Adrenal gland (tissue), 5 donors: ENCODE measurements around the gene SAP30BP.

Experiments used
- POLR2A ChIP-seq, 2 donors: fragments of 450-650 bp; IDR thresholded peaks; one replicate each; pipeline ENCODE4 v1.6.1; 2017; ENCODE audit warnings: antibody characterized with exemption in 2 of 2, mild to moderate bottlenecking in 2 of 2, moderate library complexity in 1 of 2
- TF ChIP-seq, protein P1 (sequence below), 6 experiments: fragments of 450-650 bp in 4 of 6; fragments of 200-600 bp in 2 of 6; sonication (generic) in 1 of 6; IDR thresholded peaks; 1 replicate in 5 of 6; 2 replicates in 1 of 6; pipeline versions ENCODE4 v1.5.1 to v1.8.0; 2016 to 2021; ENCODE audit warnings: antibody characterized with exemption in 6 of 6, mild to moderate bottlenecking in 2 of 6, moderate library complexity in 1 of 6
- donor health status: DM: no; HTN: no; CAD: no.

DNA sequence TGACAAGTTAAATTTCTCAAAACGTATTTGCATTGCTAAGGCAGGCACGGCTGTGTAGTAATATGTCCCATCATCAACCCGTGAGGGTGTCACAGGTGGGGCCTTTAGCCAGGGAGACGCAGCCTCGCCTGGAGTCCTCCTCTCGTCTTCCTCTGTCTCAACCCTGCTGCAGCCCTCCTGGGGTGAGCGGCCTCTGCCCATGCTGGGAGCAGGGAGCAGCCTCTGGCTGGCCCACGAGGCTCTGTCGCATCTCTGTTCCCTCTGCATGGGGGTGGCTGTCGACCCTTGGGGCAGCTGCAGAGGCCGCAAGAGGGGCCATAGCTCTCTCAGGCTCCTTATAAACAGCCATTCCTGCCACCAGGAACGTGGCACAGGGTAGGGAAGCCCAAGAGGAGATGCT lies 34.7 kb upstream of the SAP30BP start:
- TF ChIP-seq, protein P1, sequence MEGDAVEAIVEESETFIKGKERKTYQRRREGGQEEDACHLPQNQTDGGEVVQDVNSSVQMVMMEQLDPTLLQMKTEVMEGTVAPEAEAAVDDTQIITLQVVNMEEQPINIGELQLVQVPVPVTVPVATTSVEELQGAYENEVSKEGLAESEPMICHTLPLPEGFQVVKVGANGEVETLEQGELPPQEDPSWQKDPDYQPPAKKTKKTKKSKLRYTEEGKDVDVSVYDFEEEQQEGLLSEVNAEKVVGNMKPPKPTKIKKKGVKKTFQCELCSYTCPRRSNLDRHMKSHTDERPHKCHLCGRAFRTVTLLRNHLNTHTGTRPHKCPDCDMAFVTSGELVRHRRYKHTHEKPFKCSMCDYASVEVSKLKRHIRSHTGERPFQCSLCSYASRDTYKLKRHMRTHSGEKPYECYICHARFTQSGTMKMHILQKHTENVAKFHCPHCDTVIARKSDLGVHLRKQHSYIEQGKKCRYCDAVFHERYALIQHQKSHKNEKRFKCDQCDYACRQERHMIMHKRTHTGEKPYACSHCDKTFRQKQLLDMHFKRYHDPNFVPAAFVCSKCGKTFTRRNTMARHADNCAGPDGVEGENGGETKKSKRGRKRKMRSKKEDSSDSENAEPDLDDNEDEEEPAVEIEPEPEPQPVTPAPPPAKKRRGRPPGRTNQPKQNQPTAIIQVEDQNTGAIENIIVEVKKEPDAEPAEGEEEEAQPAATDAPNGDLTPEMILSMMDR (IDR thresholded peaks at IDR 0.05), result no peak
- no peak for TF ChIP-seq POLR2A (IDR thresholded peaks at IDR 0.05)
